Kidney (tissue), 14 donors: ENCODE measurements around the gene AKAP8. TPM values are rescaled to one million over a fixed set of nuclear protein-coding genes. Genes with fewer than 3 reads are reported as not detected.

Experiments used
- DNase-seq, 5 donors: peaks; one replicate each; pipeline ENCODE4 v3.0.0-alpha.2; 2013 to 2020
- FAIRE-seq: peaks from 2 replicates; lab custom pipeline; 2012; peaks lifted over from hg19 to GRCh38; lab: Jason Lieb, UNC
- H3K27ac ChIP-seq, 2 donors: one replicate each; pipeline ENCODE4 v1.7.0; 2013; ENCODE audit warnings: low read depth in 2 of 2, low read length in 2 of 2, inconsistent platforms in 1 of 2
- H3K27me3 ChIP-seq: one replicate; pipeline ENCODE4 v1.7.1; 2013; ENCODE audit warnings: low read length, inconsistent platforms; ENCODE audit not compliant: control insufficient read depth, insufficient read depth
- H3K36me3 ChIP-seq, 3 donors: one replicate each; pipeline versions ENCODE4 v1.7.0 to v1.7.1; 2013; ENCODE audit warnings: low read length in 3 of 3, control low read depth in 1 of 3, inconsistent platforms in 1 of 3; ENCODE audit not compliant: insufficient read depth in 3 of 3, control insufficient read depth in 2 of 3
- H3K4me1 ChIP-seq, 3 donors: one replicate each; pipeline versions ENCODE4 v1.7.0 to v1.7.1; 2013; ENCODE audit warnings: low read length in 3 of 3, inconsistent platforms in 1 of 3, low read depth in 1 of 3; ENCODE audit not compliant: control insufficient read depth in 2 of 3, insufficient read depth in 2 of 3
- H3K4me3 ChIP-seq, 3 donors: one replicate each; pipeline versions ENCODE4 v1.7.0 to v1.8.1; 2013; ENCODE audit warnings: low read length in 3 of 3, control low read depth in 1 of 3, inconsistent platforms in 1 of 3
- H3K9ac ChIP-seq, 3 donors: one replicate each; pipeline versions ENCODE4 v1.7.0 to v1.7.1; 2013; ENCODE audit warnings: low read length in 3 of 3, control low read depth in 1 of 3, inconsistent platforms in 1 of 3
- H3K9me3 ChIP-seq, 3 donors: one replicate each; pipeline versions ENCODE4 v1.7.0 to v1.7.1; 2013; ENCODE audit warnings: low read length in 3 of 3, control low read depth in 1 of 3, inconsistent platforms in 1 of 3; ENCODE audit not compliant: control insufficient read depth in 2 of 3, insufficient read depth in 1 of 3
- CTCF ChIP-seq: IDR thresholded peaks from 3 replicates; pipeline ENCODE4 v1.5.1; 2012; ENCODE audit warnings: mild to moderate bottlenecking, moderate library complexity, borderline replicate concordance; ENCODE audit not compliant: insufficient read depth; ENCODE audit errors: extremely low read depth
- intact Hi-C: fragments of 100-400 bp; cut with DNase I; formaldehyde crosslinking; loops from one replicate; pipeline ENCODE4 v1.11.1; 2022
- polyA plus RNA-seq: library from polyadenylated mRNA; stranded (reverse); fragments of 350-450 nt; fragmentation: Illumina TruSeq; extraction: RNeasy Lipid Tissue Mini Kit (QIAGEN cat#74804); gene quantifications from one replicate; pipeline ENCODE4 v1.2.3, GENCODE V29; 2014; ENCODE audit warnings: low read depth, low replicate concordance; ENCODE audit not compliant: insufficient read depth
- total RNA-seq: library from RNA; stranded (reverse); fragmentation: NEBNext Ultra II Directional; extraction: Animal tissue kit (Norgen Biotek cat#: 25700); gene quantifications from one replicate; pipeline ENCODE4 v1.2.1, GENCODE V29; 2021
- donor health status: control.
- donor health status: control.
- donor health status: control.
- donor health status: control.
- donor health status: control.
- donor health status: DM: yes; HTN: yes; CAD: no.
- donor health status: Normal renal cell carcinoma (clear cell type).

Gene AKAP8
- total and polyA plus RNA-seq, 2 donors from 2014 or later: 11.5 to 60.2 TPM

- Histone ChIP-seq H3K4me3 (peak overlapping the region; percentile 8 to 64 (median 41)), H3K4me1 (peaks cover 0 to 27% (median 17%) of the 10 kb centered on the region in 3 donors), H3K27me3 (no peaks in the 10 kb centered on the region), H3K27ac (peak overlapping the region; percentile 71 to 76), H3K9ac (peak overlapping the region in 1 of 3 donors; percentile 46), H3K36me3 (no peaks in the 10 kb centered on the region), H3K9me3 (no peaks in the 10 kb centered on the region)
- FAIRE-seq: no peak
- peak in 4 of 5 donors; percentile 70 to 91 (median 80) for DNase-seq
- TF ChIP-seq CTCF: no peak
- intact Hi-C loops: no loop called here
Measured at GRCh38 chr19:15379999-15380647, 536 bp upstream of the AKAP8 start.

- H3K9me3 ChIP-seq: no peaks in the 10 kb centered on the region
- intact Hi-C loops: no loop called here
- no peak for FAIRE-seq
Measured at GRCh38 chr19:15378534-15379082, 979 bp downstream of the AKAP8 start.

GRCh38 chr19:15374796-15375440 is 4.7 kb downstream of the AKAP8 start:
- H3K4me1 ChIP-seq: peaks cover 0 to 38% (median 26%) of the 10 kb centered on the region in 3 donors
- H3K4me3 ChIP-seq: peak overlapping the region in 2 of 3 donors; percentile 18 to 34
- intact Hi-C loops: no loop called here
- DNase-seq: peak in 1 of 5 donors; percentile 95
- peak overlapping the region; percentile 23 to 67 for H3K27ac ChIP-seq
- peak overlapping the region in 1 of 3 donors; percentile 35 for H3K9ac ChIP-seq
- no peak for TF ChIP-seq CTCF
- peaks cover 0 to 28% (median 15%) of the 10 kb centered on the region in 3 donors for H3K36me3 ChIP-seq
- H3K9me3 ChIP-seq: no peaks in the 10 kb centered on the region
- H3K27me3 ChIP-seq: no peaks in the 10 kb centered on the region
- no peak for FAIRE-seq

More at GRCh38 chr19:15378534-15379082, 979 bp downstream of the AKAP8 start:
- TF ChIP-seq CTCF: no peak
- no peaks in the 10 kb centered on the region for H3K36me3 ChIP-seq
- H3K4me1 ChIP-seq: peaks cover 0 to 41% (median 26%) of the 10 kb centered on the region in 3 donors
- H3K9ac ChIP-seq: peak overlapping the region; percentile 70 to 98 (median 96)
- peak in 4 of 5 donors; percentile 44 to 82 (median 67) for DNase-seq
- H3K27ac ChIP-seq: peak overlapping the region; percentile 98
- no peaks in the 10 kb centered on the region for H3K27me3 ChIP-seq
- H3K4me3 ChIP-seq: peak overlapping the region; percentile 78 to 99 (median 99)
